ENCODE measurements around the gene CHRDL2. TPM values are rescaled to one million over a fixed set of nuclear protein-coding genes. Genes with fewer than 3 reads are reported as not detected.

The CHRDL2 gene
- total and polyA plus RNA-seq, 2 donors (not counting 3 experiments of a cell fraction or from before 2014, with no cell fraction given), result not detected

GRCh38 chr11:74748211-74749126, 17.2 kb upstream of the CHRDL2 start, which contains the start of gene RNF169:
TSS of gene RNF169 (plus strand) at chr11:74748849. CDS start at chr11:74748881, 32 bp downstream.
- Histone ChIP-seq H4K20me1 (replicated peaks; ENCODE audit: control insufficient read depth, extremely low read depth, insufficient read depth, low read length) (no peaks in the 10 kb centered on the region), H2AFZ (ENCODE audit: low read depth, low read length) (peak within 1 kb of the TSS; percentile 71), H3K4me3 (replicated peaks in 1 of 3; ENCODE audit: insufficient read depth in 1 of 3, low read depth in 1 of 3, low read length in 3 of 3) (peak within 1 kb of the TSS; percentile 49 to 84 (median 70)), H3K9me1 (replicated peaks; ENCODE audit: control insufficient read depth, extremely low read depth, insufficient read depth, low read length) (no peaks in the 10 kb centered on the region), H3K79me2 (ENCODE audit: control insufficient read depth, insufficient read depth, low read length) (peaks cover 42% of the 10 kb centered on the region), H3K4me1 (ENCODE audit: control insufficient read depth, extremely low read depth, insufficient read depth, low read length) (peaks cover 22% of the 10 kb centered on the region), H3K9me3 (replicated peaks; ENCODE audit: control insufficient read depth, insufficient read depth, low read length) (no peaks in the 10 kb centered on the region), H3K9ac (replicated peaks; ENCODE audit: extremely low read depth, insufficient read depth, low read length) (peak within 1 kb of the TSS; percentile 62), H3K27ac (ENCODE audit: insufficient read depth, low read depth, low read length) (peak within 1 kb of the TSS; percentile 88), H3K4me2 (ENCODE audit: insufficient read depth, low read length) (peak within 1 kb of the TSS; percentile 77), H3K36me3 (ENCODE audit: control insufficient read depth in 2 of 2, extremely low read depth in 1 of 2, insufficient read depth in 2 of 2, low read length in 2 of 2) (no peaks in the 10 kb centered on the region), H3K27me3 (ENCODE audit: control insufficient read depth in 2 of 2, insufficient read depth in 2 of 2, low read length in 2 of 2) (peaks cover 0 to 2% of the 10 kb centered on the region in 2 experiments)
- TF ChIP-seq POLR2A (IDR thresholded peaks at IDR 0.05; ENCODE audit: low read depth, low read length) (peak; percentile 90), JUN (IDR thresholded peaks at IDR 0.05; ENCODE audit: borderline replicate concordance, insufficient read depth, insufficient read length, low read depth) (no peak), EZH2 (IDR thresholded peaks at IDR 0.05; ENCODE audit: borderline replicate concordance, low read depth, low read length, severe bottlenecking) (no peak), POLR2AphosphoS5 (IDR thresholded peaks at IDR 0.05; ENCODE audit: insufficient read depth, low read depth, low read length) (peak; percentile 68)
- peak; percentile 87 for FAIRE-seq
- intact Hi-C loops (cut with micrococcal nuclease), result loop anchor here (2.0 kb wide), 1 partner anchor 74 kb away; no protein-coding TSS in a partner anchor
- DNase-seq (ENCODE audit: low read depth, low spot score), result peak; percentile 98
- dilution Hi-C loops (cut with MboI; ENCODE audit: extremely low pct_ligation_motif_present, low sequenced_read_pairs), result no loop called here
- CTCF ChIA-PET, result interaction anchor here (0.6 to 2.7 kb wide), 6 partner anchors 7 to 92 kb away, joined by 3 to 24 read pairs (median 3); no protein-coding TSS in a partner anchor
- POLR2A ChIA-PET, result interaction anchor here (0.7 kb wide), 1 partner anchor 9 kb away, joined by 3 read pairs; no protein-coding TSS in a partner anchor
- TSS peak; percentile 68 for BruUV-seq (replicated peaks)

GRCh38 chr11:74746868-74747267, 15.6 kb upstream of the CHRDL2 start:
- no TSS peak for BruUV-seq (replicated peaks)

More at GRCh38 chr11:74746868-74747267, 15.6 kb upstream of the CHRDL2 start:
- FAIRE-seq (no peak), DNase-seq (ENCODE audit: low read depth, low spot score) (no peak)
- ChIA-PET POLR2A (no interaction called here), CTCF (no interaction called here)
- Histone ChIP-seq H3K27me3 (ENCODE audit: control insufficient read depth in 2 of 2, insufficient read depth in 2 of 2, low read length in 2 of 2) (peaks cover 0 to 2% of the 10 kb centered on the region in 2 experiments), H3K4me2 (ENCODE audit: insufficient read depth, low read length) (no peak overlapping the region), H3K27ac (ENCODE audit: insufficient read depth, low read depth, low read length) (no peak overlapping the region), H3K4me3 (replicated peaks in 1 of 3; ENCODE audit: insufficient read depth in 1 of 3, low read depth in 1 of 3, low read length in 3 of 3) (no peak overlapping the region), H3K9me1 (replicated peaks; ENCODE audit: control insufficient read depth, extremely low read depth, insufficient read depth, low read length) (no peaks in the 10 kb centered on the region), H3K79me2 (ENCODE audit: control insufficient read depth, insufficient read depth, low read length) (peaks cover 27% of the 10 kb centered on the region), H4K20me1 (replicated peaks; ENCODE audit: control insufficient read depth, extremely low read depth, insufficient read depth, low read length) (no peaks in the 10 kb centered on the region), H3K4me1 (ENCODE audit: control insufficient read depth, extremely low read depth, insufficient read depth, low read length) (peaks cover 18% of the 10 kb centered on the region), H3K9me3 (replicated peaks; ENCODE audit: control insufficient read depth, insufficient read depth, low read length) (no peaks in the 10 kb centered on the region), H3K9ac (replicated peaks; ENCODE audit: extremely low read depth, insufficient read depth, low read length) (no peak overlapping the region), H2AFZ (ENCODE audit: low read depth, low read length) (no peak overlapping the region), H3K36me3 (ENCODE audit: control insufficient read depth in 2 of 2, extremely low read depth in 1 of 2, insufficient read depth in 2 of 2, low read length in 2 of 2) (no peaks in the 10 kb centered on the region)
- intact Hi-C loops (cut with micrococcal nuclease) (no loop called here), dilution Hi-C loops (cut with MboI; ENCODE audit: extremely low pct_ligation_motif_present, low sequenced_read_pairs) (no loop called here)
- no peak for TF ChIP-seq JUN (IDR thresholded peaks at IDR 0.05; ENCODE audit: borderline replicate concordance, insufficient read depth, insufficient read length, low read depth)
- no peak for TF ChIP-seq GATA2 (IDR thresholded peaks at IDR 0.05; ENCODE audit: insufficient read depth, insufficient read length, low read depth, low read length)
- no peak for TF ChIP-seq POLR2A (IDR thresholded peaks at IDR 0.05; ENCODE audit: low read depth, low read length)
- TF ChIP-seq MYC (IDR thresholded peaks at IDR 0.05; ENCODE audit: low read depth, low read length), result no peak
- no peak for TF ChIP-seq EZH2 (IDR thresholded peaks at IDR 0.05; ENCODE audit: borderline replicate concordance, low read depth, low read length, severe bottlenecking)
- TF ChIP-seq FOS (IDR thresholded peaks at IDR 0.05; ENCODE audit: borderline replicate concordance, insufficient read depth, low read length), result no peak
- TF ChIP-seq, protein P1, sequence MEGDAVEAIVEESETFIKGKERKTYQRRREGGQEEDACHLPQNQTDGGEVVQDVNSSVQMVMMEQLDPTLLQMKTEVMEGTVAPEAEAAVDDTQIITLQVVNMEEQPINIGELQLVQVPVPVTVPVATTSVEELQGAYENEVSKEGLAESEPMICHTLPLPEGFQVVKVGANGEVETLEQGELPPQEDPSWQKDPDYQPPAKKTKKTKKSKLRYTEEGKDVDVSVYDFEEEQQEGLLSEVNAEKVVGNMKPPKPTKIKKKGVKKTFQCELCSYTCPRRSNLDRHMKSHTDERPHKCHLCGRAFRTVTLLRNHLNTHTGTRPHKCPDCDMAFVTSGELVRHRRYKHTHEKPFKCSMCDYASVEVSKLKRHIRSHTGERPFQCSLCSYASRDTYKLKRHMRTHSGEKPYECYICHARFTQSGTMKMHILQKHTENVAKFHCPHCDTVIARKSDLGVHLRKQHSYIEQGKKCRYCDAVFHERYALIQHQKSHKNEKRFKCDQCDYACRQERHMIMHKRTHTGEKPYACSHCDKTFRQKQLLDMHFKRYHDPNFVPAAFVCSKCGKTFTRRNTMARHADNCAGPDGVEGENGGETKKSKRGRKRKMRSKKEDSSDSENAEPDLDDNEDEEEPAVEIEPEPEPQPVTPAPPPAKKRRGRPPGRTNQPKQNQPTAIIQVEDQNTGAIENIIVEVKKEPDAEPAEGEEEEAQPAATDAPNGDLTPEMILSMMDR (IDR thresholded peaks at IDR 0.05; ENCODE audit: extremely low read depth in 1 of 2, insufficient read depth in 1 of 2, low read depth in 1 of 2, low read length in 2 of 2), result no peak
- TF ChIP-seq POLR2AphosphoS5 (IDR thresholded peaks at IDR 0.05; ENCODE audit: insufficient read depth, low read depth, low read length), result no peak
- no peak for TF ChIP-seq MAX (IDR thresholded peaks at IDR 0.05; ENCODE audit: insufficient read depth, insufficient read length)
